ENCODE results near the gene ARHGAP20. TPM values are rescaled to one million over a fixed set of nuclear protein-coding genes. Genes with fewer than 3 reads are reported as not detected.

The ARHGAP20 gene
- total RNA-seq, 1 experiment from 2014 or later: not detected

GRCh38 chr11:110759972-110760381 lies 47.7 kb upstream of the ARHGAP20 start:
- no peaks in the 10 kb centered on the region for H3K9me2 ChIP-seq (replicated peaks; ENCODE audit: low read length)
- ChIA-PET POLR2A (ENCODE audit: unreplicated experiment) (no interaction called here), CTCF (no interaction called here)
- DNase-seq: no peak
- no peaks in the 10 kb centered on the region for H3F3A ChIP-seq (ENCODE audit: low read length, unreplicated experiment)
- no peak overlapping the region for H3K4me2 ChIP-seq (ENCODE audit: low read length)
- H3K36me3 ChIP-seq (ENCODE audit: low read depth, low read length): no peaks in the 10 kb centered on the region
- no peaks in the 10 kb centered on the region for H3K4me1 ChIP-seq (ENCODE audit: insufficient read depth, low read length)
- H3K79me2 ChIP-seq (ENCODE audit: low read length): no peaks in the 10 kb centered on the region
- no peak overlapping the region for H2AFZ ChIP-seq (ENCODE audit: low read length)
- no peaks in the 10 kb centered on the region for H3K9me3 ChIP-seq (ENCODE audit: low read length)
- no peak overlapping the region for H3K9ac ChIP-seq (ENCODE audit: low read length)
- no peaks in the 10 kb centered on the region; the same call in 1 of the 2 replicates for H3K27me3 ChIP-seq (ENCODE audit: low read length)
- BruUV-seq (replicated peaks): no TSS peak
- intact Hi-C loops (cut with micrococcal nuclease): no loop called here
- H4K20me1 ChIP-seq (ENCODE audit: low read length): no peaks in the 10 kb centered on the region
- H3K4me3 ChIP-seq (ENCODE audit: low read length): no peak overlapping the region
- H3K27ac ChIP-seq (ENCODE audit: low read length): no peak overlapping the region
- no peak for ATAC-seq
- no peak for TF ChIP-seq EZH2phosphoT487 (IDR thresholded peaks at IDR 0.05; ENCODE audit: borderline replicate concordance, low read length)
- TF ChIP-seq EZH2 (IDR thresholded peaks at IDR 0.05; ENCODE audit: low read length, unreplicated experiment): no peak
- no peak for TF ChIP-seq CTCF (conservative IDR thresholded peaks at IDR 0.05; ENCODE audit: low read depth, low read length)

GRCh38 chr11:110757962-110758755 lies 45.9 kb upstream of the ARHGAP20 start:
- no peaks in the 10 kb centered on the region for H3K36me3 ChIP-seq (ENCODE audit: low read depth, low read length)
- no TSS peak for BruUV-seq (replicated peaks)
- ATAC-seq: no peak
- H2AFZ ChIP-seq (ENCODE audit: low read length): no peak overlapping the region
- no peak overlapping the region for H3K4me2 ChIP-seq (ENCODE audit: low read length)
- H4K20me1 ChIP-seq (ENCODE audit: low read length): no peaks in the 10 kb centered on the region
- no peaks in the 10 kb centered on the region for H3K9me3 ChIP-seq (ENCODE audit: low read length)
- no peaks in the 10 kb centered on the region for H3F3A ChIP-seq (ENCODE audit: low read length, unreplicated experiment)
- H3K27ac ChIP-seq (ENCODE audit: low read length): no peak overlapping the region
- H3K27me3 ChIP-seq (ENCODE audit: low read length): no peaks in the 10 kb centered on the region; the same call in 1 of the 2 replicates
- intact Hi-C loops (cut with micrococcal nuclease): no loop called here
- H3K9me2 ChIP-seq (replicated peaks; ENCODE audit: low read length): no peaks in the 10 kb centered on the region
- H3K4me3 ChIP-seq (ENCODE audit: low read length): no peak overlapping the region
- POLR2A ChIA-PET (ENCODE audit: unreplicated experiment): no interaction called here
- H3K9ac ChIP-seq (ENCODE audit: low read length): no peak overlapping the region
- no peak for DNase-seq
- CTCF ChIA-PET: no interaction called here
- no peaks in the 10 kb centered on the region for H3K4me1 ChIP-seq (ENCODE audit: insufficient read depth, low read length)
- no peaks in the 10 kb centered on the region for H3K79me2 ChIP-seq (ENCODE audit: low read length)
- TF ChIP-seq CTCF (conservative IDR thresholded peaks at IDR 0.05; ENCODE audit: low read depth, low read length) (no peak), EZH2phosphoT487 (IDR thresholded peaks at IDR 0.05; ENCODE audit: borderline replicate concordance, low read length) (no peak), EZH2 (IDR thresholded peaks at IDR 0.05; ENCODE audit: low read length, unreplicated experiment) (no peak)

- no peaks in the 10 kb centered on the region for H3F3A ChIP-seq (ENCODE audit: low read length, unreplicated experiment)
- no peak for DNase-seq
- no peaks in the 10 kb centered on the region for H3K9me3 ChIP-seq (ENCODE audit: low read length)
- BruUV-seq (replicated peaks): no TSS peak
- POLR2A ChIA-PET (ENCODE audit: unreplicated experiment): no interaction called here
- TF ChIP-seq EZH2phosphoT487 (IDR thresholded peaks at IDR 0.05; ENCODE audit: borderline replicate concordance, low read length): no peak
- TF ChIP-seq EZH2 (IDR thresholded peaks at IDR 0.05; ENCODE audit: low read length, unreplicated experiment): no peak
- no peak for TF ChIP-seq CTCF (conservative IDR thresholded peaks at IDR 0.05; ENCODE audit: low read depth, low read length)
- no peak overlapping the region for H3K4me2 ChIP-seq (ENCODE audit: low read length)
- CTCF ChIA-PET: no interaction called here
- H3K9me2 ChIP-seq (replicated peaks; ENCODE audit: low read length): no peaks in the 10 kb centered on the region
- H4K20me1 ChIP-seq (ENCODE audit: low read length): no peaks in the 10 kb centered on the region
- intact Hi-C loops (cut with micrococcal nuclease): no loop called here
- no peak overlapping the region for H3K4me3 ChIP-seq (ENCODE audit: low read length)
- no peaks in the 10 kb centered on the region; the same call in 1 of the 2 replicates for H3K27me3 ChIP-seq (ENCODE audit: low read length)
- H3K9ac ChIP-seq (ENCODE audit: low read length): no peak overlapping the region
- H2AFZ ChIP-seq (ENCODE audit: low read length): no peak overlapping the region
- no peak overlapping the region for H3K27ac ChIP-seq (ENCODE audit: low read length)
- ATAC-seq: no peak
- H3K4me1 ChIP-seq (ENCODE audit: insufficient read depth, low read length): no peaks in the 10 kb centered on the region
- no peaks in the 10 kb centered on the region for H3K79me2 ChIP-seq (ENCODE audit: low read length)
- H3K36me3 ChIP-seq (ENCODE audit: low read depth, low read length): no peaks in the 10 kb centered on the region
Measured at GRCh38 chr11:110757066-110757465, 44.8 kb upstream of the ARHGAP20 start.

Data from PC-3 (cell line).